Keratinocyte (primary cell): ENCODE data around the gene CACNA1S. TPM values are rescaled to one million over a fixed set of nuclear protein-coding genes. Genes with fewer than 3 reads are reported as not detected.

Experiments
- DNase-seq: peaks from one replicate; pipeline ENCODE4 v3.0.0-alpha.2; 2011; ENCODE audit warnings: low read depth, missing footprints, low spot score
- FAIRE-seq: peaks from 2 replicates; lab custom pipeline; 2011; peaks lifted over from hg19 to GRCh38; lab: Jason Lieb, UNC
- H2AFZ ChIP-seq: 2 replicates; pipeline ENCODE4 v1.6.0; 2012; ENCODE audit warnings: low read length, control low read depth, inconsistent platforms; ENCODE audit not compliant: control insufficient read depth
- H3K27ac ChIP-seq: 2 replicates; pipeline ENCODE4 v1.5.1; 2011; ENCODE audit warnings: low read length; ENCODE audit not compliant: control insufficient read depth, insufficient read depth
- H3K27me3 ChIP-seq: 3 replicates; pipeline ENCODE4 v1.6.0; 2011; ENCODE audit warnings: low read length; ENCODE audit not compliant: control insufficient read depth, insufficient read depth; ENCODE audit errors: extremely low read depth
- H3K36me3 ChIP-seq, 2 experiments: 2 replicates in 1 of 2; 3 replicates in 1 of 2; pipeline ENCODE4 v1.5.1; 2011; ENCODE audit warnings: low read length in 2 of 2, mild to moderate bottlenecking in 1 of 2; ENCODE audit not compliant: control insufficient read depth in 2 of 2, insufficient read depth in 2 of 2; ENCODE audit errors: extremely low read depth in 1 of 2
- H3K4me1 ChIP-seq: 3 replicates; pipeline ENCODE4 v1.5.1; 2011; ENCODE audit warnings: low read length; ENCODE audit not compliant: control insufficient read depth, insufficient read depth; ENCODE audit errors: extremely low read depth
- H3K4me2 ChIP-seq: 3 replicates; pipeline ENCODE4 v1.6.0; 2011; ENCODE audit warnings: low read depth, low read length; ENCODE audit not compliant: control insufficient read depth, insufficient read depth; ENCODE audit errors: extremely low read depth
- H3K4me3 ChIP-seq, 3 experiments: fragments of 200-600 bp in 1 of 3; sonication (generic) in 1 of 3; 2 replicates in 2 of 3; 3 replicates in 1 of 3; pipeline ENCODE4 v1.5.1; 2011 to 2016; ENCODE audit warnings: low read length in 3 of 3, mild to moderate bottlenecking in 3 of 3, control low read depth in 2 of 3, inconsistent platforms in 1 of 3, low read depth in 1 of 3, mixed read lengths in 1 of 3, mixed run types in 1 of 3, moderate library complexity in 1 of 3; ENCODE audit not compliant: control insufficient read depth in 2 of 3, insufficient read depth in 2 of 3; ENCODE audit errors: extremely low read depth in 1 of 3
- H3K79me2 ChIP-seq: 2 replicates; pipeline ENCODE4 v1.6.0; 2012; ENCODE audit warnings: low read length; ENCODE audit not compliant: control insufficient read depth, insufficient read depth
- H3K9ac ChIP-seq: 3 replicates; pipeline ENCODE4 v1.6.0; 2011; ENCODE audit warnings: low read length; ENCODE audit not compliant: control insufficient read depth, insufficient read depth; ENCODE audit errors: extremely low read depth
- H3K9me1 ChIP-seq: 3 replicates; pipeline ENCODE4 v1.6.0; 2011; ENCODE audit warnings: low read length; ENCODE audit not compliant: control insufficient read depth, insufficient read depth; ENCODE audit errors: extremely low read depth
- H3K9me3 ChIP-seq: 2 replicates; pipeline ENCODE4 v1.5.1; 2012; ENCODE audit warnings: low read depth, low read length; ENCODE audit not compliant: control insufficient read depth
- H4K20me1 ChIP-seq: 3 replicates; pipeline ENCODE4 v1.6.0; 2011; ENCODE audit warnings: low read length; ENCODE audit not compliant: control insufficient read depth, insufficient read depth; ENCODE audit errors: extremely low read depth
- EZH2 ChIP-seq: IDR thresholded peaks from one replicate; pipeline ENCODE4 v1.6.1; 2012; ENCODE audit warnings: inconsistent platforms, mild to moderate bottlenecking, low read length, moderate library complexity
- dilution Hi-C: fragments of 300-500 bp; cut with MboI; formaldehyde crosslinking; loops from one replicate; pipeline ENCODE4 v1.7.0; 2020; ENCODE audit warnings: low sequenced_read_pairs; ENCODE audit not compliant: extremely low pct_ligation_motif_present
- polyA plus RNA-seq, 5 experiments: library from polyadenylated mRNA; depleted of rRNA in 3 of 5; stranded (reverse) in 3 of 5; stranded (forward) in 1 of 5; unstranded in 1 of 5; fragments of >200 nt; gene quantifications; 1 replicate in 1 of 5; 2 replicates in 3 of 5; 3 replicates in 1 of 5; pipeline versions ENCODE4 v1.2.1 to v1.2.3, GENCODE V29; 2011 to 2012; ENCODE audit warnings: missing spikeins in 2 of 5, low read depth in 1 of 5, low replicate concordance in 1 of 5
- TF ChIP-seq, protein P1 (sequence below), 3 experiments: IDR thresholded peaks in 1 of 3; conservative IDR thresholded peaks in 1 of 3; optimal IDR thresholded peaks in 1 of 3; 2 replicates in 2 of 3; 3 replicates in 1 of 3; pipeline versions ENCODE3 to v1.5.1; 2011; ENCODE audit warnings: low read length in 3 of 3, mild to moderate bottlenecking in 3 of 3, moderate library complexity in 2 of 3, control low read depth in 1 of 3, inconsistent platforms in 1 of 3; ENCODE audit not compliant: insufficient read depth in 2 of 3; ENCODE audit errors: extremely low read depth in 1 of 3

Gene CACNA1S
- polyA plus RNA-seq, 1 donor (not counting 4 experiments of a cell fraction or from before 2014, with no cell fraction given) = not detected

- dilution Hi-C loops = no loop called here
- no peaks in the 10 kb centered on the region for H4K20me1 ChIP-seq
- no peak for FAIRE-seq
These were observed 44.6 kb upstream of the CACNA1S start for GRCh38 chr1:201156819-201157218.

DNA sequence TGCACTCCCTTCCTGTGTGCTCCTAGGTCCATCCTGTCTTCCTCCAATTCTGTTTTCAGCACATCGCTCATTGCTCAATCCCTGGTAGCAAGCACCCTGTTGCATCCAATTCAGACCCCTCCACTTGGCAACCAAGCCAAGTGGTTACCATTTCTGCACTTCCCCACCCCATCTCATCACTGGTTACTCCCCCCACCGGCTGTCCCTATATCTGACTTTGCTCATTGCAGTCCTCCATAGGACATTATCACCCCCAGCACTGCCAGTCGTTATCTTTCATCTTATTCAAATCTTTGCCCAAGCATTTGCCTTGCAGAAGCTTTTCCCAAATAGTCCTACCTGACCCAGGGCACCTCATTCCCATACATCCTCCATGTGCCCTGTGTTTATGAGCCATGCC is 44.1 kb upstream of the CACNA1S start:
- peaks cover 10% of the 10 kb centered on the region for H3K4me1 ChIP-seq
- no peak overlapping the region for H3K4me2 ChIP-seq
- no peaks in the 10 kb centered on the region for H3K9me1 ChIP-seq
- FAIRE-seq (no peak), DNase-seq (no peak)
- no peaks in the 10 kb centered on the region for H4K20me1 ChIP-seq
- no peak overlapping the region for H2AFZ ChIP-seq
- dilution Hi-C loops = no loop called here
- no peak overlapping the region for H3K4me3 ChIP-seq
- H3K79me2 ChIP-seq = peaks cover 3% of the 10 kb centered on the region
- peaks cover 0 to 2% of the 10 kb centered on the region in 2 experiments for H3K36me3 ChIP-seq
- TF ChIP-seq, protein P1, sequence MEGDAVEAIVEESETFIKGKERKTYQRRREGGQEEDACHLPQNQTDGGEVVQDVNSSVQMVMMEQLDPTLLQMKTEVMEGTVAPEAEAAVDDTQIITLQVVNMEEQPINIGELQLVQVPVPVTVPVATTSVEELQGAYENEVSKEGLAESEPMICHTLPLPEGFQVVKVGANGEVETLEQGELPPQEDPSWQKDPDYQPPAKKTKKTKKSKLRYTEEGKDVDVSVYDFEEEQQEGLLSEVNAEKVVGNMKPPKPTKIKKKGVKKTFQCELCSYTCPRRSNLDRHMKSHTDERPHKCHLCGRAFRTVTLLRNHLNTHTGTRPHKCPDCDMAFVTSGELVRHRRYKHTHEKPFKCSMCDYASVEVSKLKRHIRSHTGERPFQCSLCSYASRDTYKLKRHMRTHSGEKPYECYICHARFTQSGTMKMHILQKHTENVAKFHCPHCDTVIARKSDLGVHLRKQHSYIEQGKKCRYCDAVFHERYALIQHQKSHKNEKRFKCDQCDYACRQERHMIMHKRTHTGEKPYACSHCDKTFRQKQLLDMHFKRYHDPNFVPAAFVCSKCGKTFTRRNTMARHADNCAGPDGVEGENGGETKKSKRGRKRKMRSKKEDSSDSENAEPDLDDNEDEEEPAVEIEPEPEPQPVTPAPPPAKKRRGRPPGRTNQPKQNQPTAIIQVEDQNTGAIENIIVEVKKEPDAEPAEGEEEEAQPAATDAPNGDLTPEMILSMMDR (optimal IDR thresholded peaks at IDR 0.05 in 1 of 3, IDR thresholded peaks at IDR 0.05 in 1 of 3, conservative IDR thresholded peaks at IDR 0.05 in 1 of 3; ENCODE audit: extremely low read depth in 1 of 3, insufficient read depth in 2 of 3, low read length in 3 of 3) = no peak
- no peak for TF ChIP-seq EZH2
- H3K27me3 ChIP-seq = peaks cover 9% of the 10 kb centered on the region
- H3K27ac ChIP-seq = no peak overlapping the region
- H3K9me3 ChIP-seq = no peaks in the 10 kb centered on the region
- H3K9ac ChIP-seq = no peak overlapping the region

More at GRCh38 chr1:201156819-201157218, 44.6 kb upstream of the CACNA1S start:
- DNase-seq = no peak
- Histone ChIP-seq H3K36me3 (no peaks in the 10 kb centered on the region), H3K4me3 (no peak overlapping the region), H3K27ac (no peak overlapping the region), H3K4me2 (no peak overlapping the region), H3K9me1 (no peaks in the 10 kb centered on the region), H3K27me3 (peaks cover 9% of the 10 kb centered on the region), H3K9ac (no peak overlapping the region), H3K9me3 (no peaks in the 10 kb centered on the region), H2AFZ (no peak overlapping the region), H3K4me1 (peaks cover 10% of the 10 kb centered on the region), H3K79me2 (peaks cover 3% of the 10 kb centered on the region)
- TF ChIP-seq, protein P1 (optimal IDR thresholded peaks at IDR 0.05 in 1 of 3, IDR thresholded peaks at IDR 0.05 in 1 of 3, conservative IDR thresholded peaks at IDR 0.05 in 1 of 3; ENCODE audit: extremely low read depth in 1 of 3, insufficient read depth in 2 of 3, low read length in 3 of 3) = no peak
- no peak for TF ChIP-seq EZH2
